Caco-2 (cell line): ENCODE data around the gene TOPAZ1. TPM values are rescaled to one million over a fixed set of nuclear protein-coding genes. Genes with fewer than 3 reads are reported as not detected.

Experiments
- BruUV-seq: library from RNA; stranded (reverse); fragments of 400-500 nt; replicated peaks from 2 replicates; lab custom pipeline; 2021; lab: Mats Ljungman, UMichigan
- CTCF ChIA-PET: fragments of 300-600 bp; sonication (Branson Sonifier 250); formaldehyde crosslinking; loops from one replicate; lab custom pipeline; 2022; ENCODE audit warnings: antibody characterized with exemption; lab: Charles Lee
- POLR2A ChIA-PET: fragments of 300-600 bp; sonication (Branson Sonifier 250); formaldehyde crosslinking; loops from one replicate; lab custom pipeline; 2022; ENCODE audit warnings: antibody characterized with exemption; lab: Charles Lee
- DNase-seq, 2 experiments: peaks; one replicate each; pipeline versions ENCODE4 v3.0.0 to v3.0.0-alpha.2; 2020 to 2022
- H3K27me3 ChIP-seq: replicated peaks from 2 replicates; pipeline ENCODE4 v1.6.0; 2011; ENCODE audit warnings: low read length; ENCODE audit not compliant: control insufficient read depth, insufficient read depth
- H3K36me3 ChIP-seq: 2 replicates; pipeline ENCODE4 v1.5.1; 2011; ENCODE audit warnings: low read length; ENCODE audit not compliant: control insufficient read depth, insufficient read depth
- H3K4me1 ChIP-seq: fragments of 250-450 bp; sonication (Bioruptor Pico); 2 replicates; pipeline ENCODE4 v1.5.1; 2020; ENCODE audit warnings: mild to moderate bottlenecking
- H3K4me3 ChIP-seq: 2 replicates; pipeline ENCODE4 v1.5.1; 2011; ENCODE audit warnings: low read depth, mild to moderate bottlenecking, control low read depth, low read length
- H3K9me3 ChIP-seq: fragments of 250-450 bp; sonication (Bioruptor Pico); 2 replicates; pipeline ENCODE4 v1.5.1; 2020; ENCODE audit warnings: mild to moderate bottlenecking, moderate library complexity
- H3K27ac Mint-ChIP-seq: one replicate; pipeline ENCODE4 v1.8.0; 2022; ENCODE audit warnings: mixed read lengths; ENCODE audit not compliant: unreplicated experiment
- H3K27me3 Mint-ChIP-seq: one replicate; pipeline ENCODE4 v1.8.0; 2022; ENCODE audit warnings: mixed read lengths; ENCODE audit not compliant: insufficient read depth, unreplicated experiment
- H3K36me3 Mint-ChIP-seq: one replicate; pipeline ENCODE4 v1.8.0; 2022; ENCODE audit warnings: mild to moderate bottlenecking, mixed read lengths; ENCODE audit not compliant: insufficient read depth, unreplicated experiment
- H3K4me1 Mint-ChIP-seq: one replicate; pipeline ENCODE4 v1.8.0; 2022; ENCODE audit warnings: low read depth, mixed read lengths; ENCODE audit not compliant: unreplicated experiment
- H3K4me3 Mint-ChIP-seq: one replicate; pipeline ENCODE4 v1.8.0; 2022; ENCODE audit warnings: mild to moderate bottlenecking, moderate library complexity, mixed read lengths; ENCODE audit not compliant: unreplicated experiment
- H3K9me3 Mint-ChIP-seq: one replicate; pipeline ENCODE4 v1.8.0; 2022; ENCODE audit warnings: mixed read lengths; ENCODE audit not compliant: unreplicated experiment
- intact Hi-C: fragments of 100-400 bp; cut with micrococcal nuclease; formaldehyde crosslinking; loops from one replicate; pipeline ENCODE4 v1.10.0; 2022; ENCODE audit not compliant: unreplicated experiment
- total RNA-seq: library from RNA; stranded (reverse); gene quantifications from 2 replicates; pipeline ENCODE4 v1.2.3, GENCODE V29; 2022
- TF ChIP-seq, protein P1 (sequence below), 2 experiments: fragments of 200-600 bp in 1 of 2; IDR thresholded peaks; 1 replicate in 1 of 2; 2 replicates in 1 of 2; pipeline versions ENCODE4 v1.5.1 to v1.8.0; 2011 to 2022; ENCODE audit warnings: antibody characterized with exemption in 1 of 2, control low read depth in 1 of 2, inconsistent platforms in 1 of 2, low read depth in 1 of 2, low read length in 1 of 2, mild to moderate bottlenecking in 1 of 2, moderate library complexity in 1 of 2; ENCODE audit not compliant: insufficient read depth in 1 of 2, severe bottlenecking in 1 of 2, unreplicated experiment in 1 of 2

Gene TOPAZ1
- total RNA-seq, 1 experiment from 2014 or later, result not detected

DNA sequence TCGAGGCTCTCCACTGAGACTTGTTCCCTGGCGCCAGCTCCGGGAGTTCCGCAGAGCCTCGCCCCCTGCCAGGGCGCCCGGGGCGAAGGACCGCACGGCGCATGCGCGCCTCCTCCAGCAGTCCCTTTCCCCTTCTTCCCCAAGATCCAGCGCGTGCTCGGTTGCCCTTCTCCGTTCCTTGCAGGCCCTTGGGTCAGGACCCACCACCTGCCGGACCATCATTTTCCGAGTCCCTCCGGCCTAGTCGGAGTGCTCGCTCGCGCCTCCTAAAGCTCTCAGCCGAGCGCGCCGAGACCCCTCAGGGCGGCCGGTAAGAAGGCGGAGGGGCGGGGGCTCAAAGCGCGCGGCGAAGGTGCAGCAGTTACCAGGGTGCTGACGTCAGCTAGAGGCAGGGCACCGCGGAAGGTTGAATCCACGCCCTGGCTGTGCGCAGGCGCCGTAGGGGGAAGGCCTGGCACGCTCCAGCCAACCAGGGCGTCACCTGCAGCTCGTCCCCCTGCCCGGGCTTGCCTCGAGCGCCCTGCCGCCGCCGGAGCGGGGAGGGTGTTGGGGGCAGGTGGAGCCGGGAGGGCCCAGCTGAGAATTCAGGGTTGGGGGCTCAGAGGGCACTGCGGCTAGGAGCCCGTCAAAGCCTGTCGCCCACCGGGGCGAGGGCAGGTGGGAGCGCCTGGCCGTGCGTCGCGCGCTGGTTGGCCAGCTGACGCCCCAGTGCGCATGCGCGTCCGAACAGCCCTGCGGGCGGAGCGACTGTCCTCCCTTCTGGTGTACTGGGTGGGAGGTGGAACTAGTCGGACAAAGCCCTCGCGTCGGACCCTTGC, 96.5 kb downstream of the TOPAZ1 start, which contains the start of gene TCAIM:
TSS of gene TCAIM (plus strand) at position 757 of the 818 bp plus-strand sequence. CDS start 16,017 bp downstream, outside the sequence.
- ChIA-PET CTCF (interaction anchor here (1.0 to 1.1 kb wide), 3 partner anchors 17 to 25 kb away, joined by 3 to 4 read pairs (median 3); no protein-coding TSS in a partner anchor), POLR2A (interaction anchor here (0.6 to 2.7 kb wide), 14 partner anchors 14 to 1533 kb away, joined by 3 to 34 read pairs (median 3); partner anchors contain the start of genes EXOSC7, KIAA1143, KIF15 and ZNF197)
- TF ChIP-seq, protein P1, sequence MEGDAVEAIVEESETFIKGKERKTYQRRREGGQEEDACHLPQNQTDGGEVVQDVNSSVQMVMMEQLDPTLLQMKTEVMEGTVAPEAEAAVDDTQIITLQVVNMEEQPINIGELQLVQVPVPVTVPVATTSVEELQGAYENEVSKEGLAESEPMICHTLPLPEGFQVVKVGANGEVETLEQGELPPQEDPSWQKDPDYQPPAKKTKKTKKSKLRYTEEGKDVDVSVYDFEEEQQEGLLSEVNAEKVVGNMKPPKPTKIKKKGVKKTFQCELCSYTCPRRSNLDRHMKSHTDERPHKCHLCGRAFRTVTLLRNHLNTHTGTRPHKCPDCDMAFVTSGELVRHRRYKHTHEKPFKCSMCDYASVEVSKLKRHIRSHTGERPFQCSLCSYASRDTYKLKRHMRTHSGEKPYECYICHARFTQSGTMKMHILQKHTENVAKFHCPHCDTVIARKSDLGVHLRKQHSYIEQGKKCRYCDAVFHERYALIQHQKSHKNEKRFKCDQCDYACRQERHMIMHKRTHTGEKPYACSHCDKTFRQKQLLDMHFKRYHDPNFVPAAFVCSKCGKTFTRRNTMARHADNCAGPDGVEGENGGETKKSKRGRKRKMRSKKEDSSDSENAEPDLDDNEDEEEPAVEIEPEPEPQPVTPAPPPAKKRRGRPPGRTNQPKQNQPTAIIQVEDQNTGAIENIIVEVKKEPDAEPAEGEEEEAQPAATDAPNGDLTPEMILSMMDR (IDR thresholded peaks at IDR 0.05; ENCODE audit: insufficient read depth in 1 of 2, low read depth in 1 of 2, low read length in 1 of 2, severe bottlenecking in 1 of 2, unreplicated experiment in 1 of 2), result no peak
- peaks cover 22% of the 10 kb centered on the region for H3K36me3 Mint-ChIP-seq
- H3K36me3 ChIP-seq, result no peaks in the 10 kb centered on the region
- no peaks in the 10 kb centered on the region for H3K27me3 ChIP-seq
- H3K4me1 ChIP-seq, result no peaks in the 10 kb centered on the region; the same call in 1 of the 2 replicates
- H3K9me3 Mint-ChIP-seq, result no peaks in the 10 kb centered on the region
- peaks cover 7% of the 10 kb centered on the region for H3K4me1 Mint-ChIP-seq
- DNase-seq, result peak; percentile 98
- no TSS peak for BruUV-seq
- H3K27me3 Mint-ChIP-seq, result no peaks in the 10 kb centered on the region
- H3K9me3 ChIP-seq, result no peaks in the 10 kb centered on the region
- H3K27ac Mint-ChIP-seq, result peak within 1 kb of the TSS; percentile 86
- intact Hi-C loops, result loop anchor here (1.0 to 10.0 kb wide), 4 partner anchors 8 to 67 kb away; no protein-coding TSS in a partner anchor
- peak within 1 kb of the TSS; percentile 73 for H3K4me3 ChIP-seq
- peak within 1 kb of the TSS; percentile 85 for H3K4me3 Mint-ChIP-seq

DNA sequence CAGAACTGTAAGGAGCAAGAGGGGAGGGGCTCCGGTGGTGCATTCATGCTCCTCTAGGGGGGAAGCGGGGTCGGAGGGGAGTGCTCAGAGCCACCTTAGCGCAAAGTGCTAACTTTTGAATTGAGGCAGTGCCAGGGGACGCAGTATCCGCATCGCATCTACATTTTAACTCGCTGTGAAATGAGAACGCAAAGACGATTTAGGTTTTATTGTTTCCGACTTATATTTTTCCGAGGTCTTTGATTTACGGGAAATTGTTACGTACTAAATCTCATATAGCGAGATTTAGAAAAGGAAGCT, 97.1 kb downstream of the TOPAZ1 start:
- Histone ChIP-seq H3K4me1 (no peaks in the 10 kb centered on the region; the same call in 1 of the 2 replicates), H3K9me3 (no peaks in the 10 kb centered on the region), H3K36me3 (no peaks in the 10 kb centered on the region), H3K27me3 (no peaks in the 10 kb centered on the region), H3K4me3 (peak overlapping the region; percentile 73)
- intact Hi-C loops, result loop anchor here (1.0 to 10.0 kb wide), 4 partner anchors 8 to 66 kb away; no protein-coding TSS in a partner anchor
- H3K9me3 Mint-ChIP-seq, result no peaks in the 10 kb centered on the region
- CTCF ChIA-PET, result interaction anchor here (1.0 to 1.1 kb wide), 2 partner anchors 18 to 20 kb away, joined by 3 to 4 read pairs; no protein-coding TSS in a partner anchor
- POLR2A ChIA-PET, result interaction anchor here (0.9 to 2.7 kb wide), 9 partner anchors 13 to 1534 kb away, joined by 3 to 34 read pairs (median 4); partner anchors contain the start of genes EXOSC7, KIAA1143, KIF15 and ZNF197
- H3K27me3 Mint-ChIP-seq, result no peaks in the 10 kb centered on the region
- TF ChIP-seq, protein P1 (IDR thresholded peaks at IDR 0.05; ENCODE audit: insufficient read depth in 1 of 2, low read depth in 1 of 2, low read length in 1 of 2, severe bottlenecking in 1 of 2, unreplicated experiment in 1 of 2), result no peak
- BruUV-seq, result no TSS peak
- peaks cover 7% of the 10 kb centered on the region for H3K4me1 Mint-ChIP-seq
- peak overlapping the region; percentile 86 for H3K27ac Mint-ChIP-seq
- DNase-seq, result no peak
- peak overlapping the region; percentile 85 for H3K4me3 Mint-ChIP-seq
- peaks cover 22% of the 10 kb centered on the region for H3K36me3 Mint-ChIP-seq
